ENCODE results near the gene SURF6. TPM values are rescaled to one million over a fixed set of nuclear protein-coding genes. Genes with fewer than 3 reads are reported as not detected.
"Not testable (repeated sequence)": the region's sequence is repeated elsewhere in the genome, so short reads cannot be mapped to it uniquely, and the experiment has no call there.

Gene SURF6
- polyA plus RNA-seq, 3 donors: 0.75 to 12.9 (median 2.9) TPM

DNA sequence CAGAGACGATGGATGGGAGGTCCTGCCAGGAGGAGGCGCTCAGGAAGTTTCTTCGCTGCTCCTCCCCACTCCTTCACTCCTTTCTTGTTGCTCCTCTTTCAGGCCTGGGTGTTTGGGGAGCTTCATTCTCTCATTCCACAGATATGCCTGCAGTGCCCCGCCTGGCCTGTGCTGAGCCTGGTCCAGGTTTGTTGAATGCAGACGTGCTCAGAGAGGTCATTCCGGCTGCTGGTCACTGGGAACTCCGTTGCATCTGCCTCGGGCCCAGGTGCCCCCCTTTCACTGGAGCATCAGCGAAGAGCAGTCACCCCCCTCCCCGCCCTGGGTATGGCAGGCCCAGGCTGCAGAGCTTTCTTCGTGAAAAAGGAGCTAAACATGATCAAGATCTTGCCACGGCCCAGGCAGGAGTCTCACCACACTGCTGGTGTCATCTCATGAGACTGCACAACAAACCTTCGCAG, 15.5 kb downstream of the SURF6 start:
- no peak for DNase-seq
- peaks cover 5 to 18% (median 7%) of the 10 kb centered on the region in 3 donors for H3K27me3 Mint-ChIP-seq (ENCODE audit: low read depth in 3 of 3)
- 90% methylated on average over 8 of the region's 13 CpGs for WGBS (ENCODE audit: insufficient coverage)
- Histone ChIP-seq H3K36me3 (replicated peaks in 1 of 2; ENCODE audit: control insufficient read depth in 1 of 2, insufficient read depth in 2 of 2, low read length in 2 of 2) (no peaks in the 10 kb centered on the region), H3K9me3 (replicated peaks in 1 of 2; ENCODE audit: control insufficient read depth in 1 of 2, insufficient read depth in 1 of 2, low read length in 2 of 2) (no peaks in the 10 kb centered on the region), H3K9ac (ENCODE audit: insufficient read depth, low read length, poor library complexity, severe bottlenecking) (no peak overlapping the region), H3K27ac (ENCODE audit: low read depth in 1 of 2, low read length in 2 of 2) (no peak overlapping the region), H2AFZ (ENCODE audit: insufficient read depth, low read depth, low read length, poor library complexity, severe bottlenecking) (no peak overlapping the region), H3K4me1 (ENCODE audit: control insufficient read depth in 1 of 2, insufficient read depth in 2 of 2, low read length in 2 of 2) (no peaks in the 10 kb centered on the region), H3K27me3 (ENCODE audit: control insufficient read depth in 2 of 2, insufficient read depth in 2 of 2, low read length in 2 of 2) (no peaks in the 10 kb centered on the region), H4K20me1 (ENCODE audit: insufficient read depth, low read length) (no peaks in the 10 kb centered on the region), H3K79me2 (ENCODE audit: insufficient read depth, low read length) (no peaks in the 10 kb centered on the region), H3K4me3 (replicated peaks in 1 of 3; ENCODE audit: low read depth in 2 of 3, low read length in 3 of 3) (no peak overlapping the region), H3K4me2 (replicated peaks; ENCODE audit: extremely low read depth, low read length, poor library complexity, severe bottlenecking) (no peak overlapping the region)
- peak overlapping the region in 2 of 7 donors; percentile 5 to 43 for H3K27ac Mint-ChIP-seq
- TF ChIP-seq, protein P1, sequence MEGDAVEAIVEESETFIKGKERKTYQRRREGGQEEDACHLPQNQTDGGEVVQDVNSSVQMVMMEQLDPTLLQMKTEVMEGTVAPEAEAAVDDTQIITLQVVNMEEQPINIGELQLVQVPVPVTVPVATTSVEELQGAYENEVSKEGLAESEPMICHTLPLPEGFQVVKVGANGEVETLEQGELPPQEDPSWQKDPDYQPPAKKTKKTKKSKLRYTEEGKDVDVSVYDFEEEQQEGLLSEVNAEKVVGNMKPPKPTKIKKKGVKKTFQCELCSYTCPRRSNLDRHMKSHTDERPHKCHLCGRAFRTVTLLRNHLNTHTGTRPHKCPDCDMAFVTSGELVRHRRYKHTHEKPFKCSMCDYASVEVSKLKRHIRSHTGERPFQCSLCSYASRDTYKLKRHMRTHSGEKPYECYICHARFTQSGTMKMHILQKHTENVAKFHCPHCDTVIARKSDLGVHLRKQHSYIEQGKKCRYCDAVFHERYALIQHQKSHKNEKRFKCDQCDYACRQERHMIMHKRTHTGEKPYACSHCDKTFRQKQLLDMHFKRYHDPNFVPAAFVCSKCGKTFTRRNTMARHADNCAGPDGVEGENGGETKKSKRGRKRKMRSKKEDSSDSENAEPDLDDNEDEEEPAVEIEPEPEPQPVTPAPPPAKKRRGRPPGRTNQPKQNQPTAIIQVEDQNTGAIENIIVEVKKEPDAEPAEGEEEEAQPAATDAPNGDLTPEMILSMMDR (IDR thresholded peaks at IDR 0.05): no peak
- H3K4me1 Mint-ChIP-seq: peaks cover 5% of the 10 kb centered on the region
- H3K4me3 Mint-ChIP-seq: no peak overlapping the region
- H3K36me3 Mint-ChIP-seq: no peaks in the 10 kb centered on the region
- intact Hi-C loops (cut with micrococcal nuclease): no loop called here
- H3K9me3 Mint-ChIP-seq: peaks cover 0 to 4% (median 0%) of the 10 kb centered on the region in 7 donors

DNA sequence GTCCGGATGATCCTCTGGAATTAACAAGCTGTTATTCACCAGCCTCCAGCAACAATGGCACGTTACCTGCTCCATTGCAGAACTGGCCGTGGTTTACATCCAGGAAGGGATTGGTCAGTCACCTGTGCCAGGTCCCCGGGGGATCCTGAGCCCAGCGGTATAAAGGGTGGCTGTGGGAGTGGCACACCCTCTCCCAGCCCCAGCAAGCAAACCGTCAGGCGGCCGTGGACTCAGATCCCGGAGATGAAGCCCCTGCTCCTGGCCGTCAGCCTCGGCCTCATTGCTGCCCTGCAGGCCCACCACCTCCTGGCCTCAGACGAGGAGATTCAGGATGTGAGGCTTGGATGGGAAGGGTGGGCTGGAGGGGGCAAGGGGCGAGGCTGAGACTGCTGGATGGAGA, 18.4 kb downstream of the SURF6 start:
- H2AFZ ChIP-seq (ENCODE audit: insufficient read depth, low read depth, low read length, poor library complexity, severe bottlenecking); H3K27ac Mint-ChIP-seq; H3K9me3 Mint-ChIP-seq; H4K20me1 ChIP-seq (ENCODE audit: insufficient read depth, low read length); intact Hi-C loops (cut with micrococcal nuclease); H3K36me3 Mint-ChIP-seq; H3K4me1 Mint-ChIP-seq; H3K4me3 ChIP-seq (replicated peaks in 1 of 3; ENCODE audit: low read depth in 2 of 3, low read length in 3 of 3); H3K4me2 ChIP-seq (replicated peaks; ENCODE audit: extremely low read depth, low read length, poor library complexity, severe bottlenecking); H3K27me3 ChIP-seq (ENCODE audit: control insufficient read depth in 2 of 2, insufficient read depth in 2 of 2, low read length in 2 of 2); H3K4me1 ChIP-seq (ENCODE audit: control insufficient read depth in 1 of 2, insufficient read depth in 2 of 2, low read length in 2 of 2); H3K36me3 ChIP-seq (replicated peaks in 1 of 2; ENCODE audit: control insufficient read depth in 1 of 2, insufficient read depth in 2 of 2, low read length in 2 of 2); DNase-seq; H3K27ac ChIP-seq (ENCODE audit: low read depth in 1 of 2, low read length in 2 of 2); H3K4me3 Mint-ChIP-seq; H3K9me3 ChIP-seq (replicated peaks in 1 of 2; ENCODE audit: control insufficient read depth in 1 of 2, insufficient read depth in 1 of 2, low read length in 2 of 2); H3K79me2 ChIP-seq (ENCODE audit: insufficient read depth, low read length); H3K9ac ChIP-seq (ENCODE audit: insufficient read depth, low read length, poor library complexity, severe bottlenecking): not testable (repeated sequence)
- peaks cover 1 to 10% (median 3%) of the 10 kb centered on the region in 3 donors for H3K27me3 Mint-ChIP-seq (ENCODE audit: low read depth in 3 of 3)
- 88% methylated on average over 2 of the region's 13 CpGs for WGBS (ENCODE audit: insufficient coverage)
